IMR-90 (cell line): ENCODE results near the gene HMCES.

Source experiments
- BHLHE40 ChIP-seq: fragments of 150-350 bp; IDR thresholded peaks from 2 replicates; pipeline ENCODE4 v1.6.1; 2016; ENCODE audit warnings: mild to moderate bottlenecking, low read depth, low read length
- CTCF ChIP-seq: conservative IDR thresholded peaks from 2 replicates; pipeline ENCODE4 v1.5.1; 2012; ENCODE audit warnings: mild to moderate bottlenecking, low read depth, low read length, improper control_type of control experiment
- ELK1 ChIP-seq: fragments of 150-350 bp; IDR thresholded peaks from 2 replicates; pipeline ENCODE4 v1.6.1; 2016; ENCODE audit warnings: low read depth, mild to moderate bottlenecking, low read length, moderate library complexity, borderline replicate concordance
- FOS ChIP-seq: fragments of 150-350 bp; IDR thresholded peaks from 2 replicates; pipeline ENCODE4 v1.6.1; 2016; ENCODE audit warnings: low read depth, low read length
- MAFK ChIP-seq: IDR thresholded peaks from 2 replicates; pipeline ENCODE4 v1.6.1; 2012; ENCODE audit warnings: low read depth, low read length, improper control_type of control experiment
- MXI1 ChIP-seq: IDR thresholded peaks from 2 replicates; pipeline ENCODE4 v1.6.1; 2012; ENCODE audit warnings: low read depth, mild to moderate bottlenecking, low read length, moderate library complexity, borderline replicate concordance
- NFE2L2 ChIP-seq: fragments of 150-350 bp; IDR thresholded peaks from 2 replicates; pipeline ENCODE4 v1.6.1; 2016; ENCODE audit warnings: low read depth, mild to moderate bottlenecking, low read length
- POLR2A ChIP-seq: IDR thresholded peaks from 2 replicates; pipeline ENCODE4 v1.6.1; 2012; ENCODE audit warnings: mild to moderate bottlenecking, low read depth, low read length
- RAD21 ChIP-seq: IDR thresholded peaks from 2 replicates; pipeline ENCODE4 v1.6.1; 2012; ENCODE audit warnings: low read length, improper control_type of control experiment
- RCOR1 ChIP-seq: IDR thresholded peaks from 2 replicates; pipeline ENCODE4 v1.6.1; 2012; ENCODE audit warnings: mild to moderate bottlenecking, low read length, improper control_type of control experiment; ENCODE audit not compliant: insufficient replicate concordance
- RFX5 ChIP-seq: IDR thresholded peaks from 2 replicates; pipeline ENCODE4 v1.8.0; 2012; ENCODE audit warnings: low read depth, mild to moderate bottlenecking, low read length, moderate library complexity
- SMC3 ChIP-seq: fragments of 150-350 bp; IDR thresholded peaks from 2 replicates; pipeline ENCODE4 v1.6.1; 2016; ENCODE audit warnings: low read depth, mild to moderate bottlenecking, antibody characterized with exemption, low read length, moderate library complexity
- USF2 ChIP-seq: fragments of 150-350 bp; IDR thresholded peaks from 2 replicates; pipeline ENCODE4 v1.6.1; 2017; ENCODE audit warnings: mild to moderate bottlenecking, antibody characterized with exemption, low read length, low read depth

GRCh38 chr3:129246636-129247035 lies 32.0 kb upstream of the HMCES start:
- no peak for TF ChIP-seq RFX5
- TF ChIP-seq CTCF = no peak
- no peak for TF ChIP-seq NFE2L2
- TF ChIP-seq RAD21 = no peak
- no peak for TF ChIP-seq MXI1
- TF ChIP-seq USF2 = no peak
- TF ChIP-seq SMC3 = no peak
- no peak for TF ChIP-seq BHLHE40
- no peak for TF ChIP-seq POLR2A
- TF ChIP-seq FOS = no peak
- TF ChIP-seq RCOR1 = no peak
- no peak for TF ChIP-seq ELK1
- TF ChIP-seq MAFK = no peak
